OCI-LY7 (cell line): ENCODE results near the gene TRAPPC3L. TPM values are rescaled to one million over a fixed set of nuclear protein-coding genes. Genes with fewer than 3 reads are reported as not detected.

Source experiments
- BruUV-seq: library from RNA; stranded (reverse); fragments of 400-500 nt; replicated peaks from 2 replicates; lab custom pipeline; 2021; lab: Mats Ljungman, UMichigan
- CTCF ChIA-PET: fragments of 300-600 bp; sonication (Branson Sonifier 250); formaldehyde crosslinking; loops from one replicate; lab custom pipeline; 2022; ENCODE audit warnings: antibody characterized with exemption; ENCODE audit not compliant: unreplicated experiment; lab: Charles Lee
- POLR2A ChIA-PET: fragments of 300-600 bp; sonication (Branson Sonifier 250); formaldehyde crosslinking; loops from one replicate; lab custom pipeline; 2022; ENCODE audit warnings: antibody characterized with exemption; lab: Charles Lee
- DNase-seq: peaks from one replicate; pipeline ENCODE4 v3.0.0-alpha.2; 2015; ENCODE audit warnings: low spot score
- H2AFZ ChIP-seq: fragments of 200-600 bp; sonication (generic), shearing (Covaris generic); 2 replicates; pipeline ENCODE4 v1.6.1; 2014; ENCODE audit warnings: mild to moderate bottlenecking, antibody characterized with exemption, low read length, moderate library complexity
- H3K27ac ChIP-seq: fragments of 200-600 bp; sonication (generic); 2 replicates; pipeline ENCODE4 v1.5.1; 2014; ENCODE audit warnings: mixed run types, low read depth, mild to moderate bottlenecking, moderate library complexity, low read length, inconsistent platforms; ENCODE audit not compliant: poor library complexity, severe bottlenecking
- H3K36me3 ChIP-seq: fragments of 200-600 bp; sonication (generic); 2 replicates; pipeline ENCODE4 v1.6.1; 2014; ENCODE audit warnings: mild to moderate bottlenecking, antibody characterized with exemption, low read length, moderate library complexity, mixed read lengths; ENCODE audit not compliant: insufficient read depth
- H3K4me1 ChIP-seq: fragments of 200-600 bp; sonication (generic); 2 replicates; pipeline ENCODE4 v1.5.1; 2014; ENCODE audit warnings: mild to moderate bottlenecking, low read length; ENCODE audit not compliant: insufficient read depth, poor library complexity, severe bottlenecking
- H3K4me2 ChIP-seq: fragments of 200-600 bp; sonication (generic); 2 replicates; pipeline ENCODE4 v1.6.1; 2014; ENCODE audit warnings: mild to moderate bottlenecking, low read length
- H3K4me3 ChIP-seq: fragments of 200-600 bp; sonication (generic); 2 replicates; pipeline ENCODE4 v1.5.1; 2014; ENCODE audit warnings: mild to moderate bottlenecking, low read depth, low read length; ENCODE audit not compliant: poor library complexity, severe bottlenecking
- H3K79me2 ChIP-seq: fragments of 200-600 bp; sonication (generic); 2 replicates; pipeline ENCODE4 v1.6.1; 2016; ENCODE audit warnings: low read depth, mild to moderate bottlenecking, low read length, moderate library complexity, mixed read lengths; ENCODE audit not compliant: insufficient read depth
- H3K9me2 ChIP-seq: fragments of 200-600 bp; sonication (generic); 2 replicates; pipeline ENCODE4 v1.6.1; 2016; ENCODE audit warnings: mild to moderate bottlenecking, low read length, mixed read lengths; ENCODE audit not compliant: insufficient read depth
- H3K9me3 ChIP-seq: fragments of 200-600 bp; sonication (generic); 2 replicates; pipeline ENCODE4 v1.6.1; 2014; ENCODE audit warnings: mild to moderate bottlenecking, mixed run types, low read length, mixed read lengths
- H4K20me1 ChIP-seq: fragments of 200-600 bp; sonication (generic); 2 replicates; pipeline ENCODE4 v1.6.1; 2014; ENCODE audit warnings: mild to moderate bottlenecking, antibody characterized with exemption, low read length, moderate library complexity, mixed read lengths; ENCODE audit not compliant: insufficient read depth
- CTCF ChIP-seq: fragments of 200-600 bp; sonication (generic); conservative IDR thresholded peaks from 2 replicates; pipeline ENCODE4 v1.5.1; 2014; ENCODE audit warnings: mild to moderate bottlenecking, antibody characterized with exemption, low read length, moderate library complexity, mixed read lengths
- EZH2phosphoT487 ChIP-seq: fragments of 200-600 bp; sonication (generic); IDR thresholded peaks from 2 replicates; pipeline ENCODE4 v1.6.1; 2018; ENCODE audit warnings: low read depth, borderline replicate concordance, mild to moderate bottlenecking, mixed run types, antibody characterized with exemption, low read length, moderate library complexity, mixed read lengths
- intact Hi-C: fragments of 100-400 bp; cut with micrococcal nuclease; formaldehyde crosslinking; loops from one replicate; pipeline ENCODE4 v1.10.0; 2022; ENCODE audit not compliant: unreplicated experiment
- total RNA-seq, 2 experiments: library from RNA; depleted of rRNA in 1 of 2; stranded (reverse); fragments of >200 nt in 1 of 2; shearing (Covaris generic) in 1 of 2; gene quantifications; 2 replicates each; pipeline ENCODE4 v1.2.3, GENCODE V29; 2014 to 2022

Gene TRAPPC3L
- total RNA-seq, 2 experiments from 2014 or later = not detected

DNA sequence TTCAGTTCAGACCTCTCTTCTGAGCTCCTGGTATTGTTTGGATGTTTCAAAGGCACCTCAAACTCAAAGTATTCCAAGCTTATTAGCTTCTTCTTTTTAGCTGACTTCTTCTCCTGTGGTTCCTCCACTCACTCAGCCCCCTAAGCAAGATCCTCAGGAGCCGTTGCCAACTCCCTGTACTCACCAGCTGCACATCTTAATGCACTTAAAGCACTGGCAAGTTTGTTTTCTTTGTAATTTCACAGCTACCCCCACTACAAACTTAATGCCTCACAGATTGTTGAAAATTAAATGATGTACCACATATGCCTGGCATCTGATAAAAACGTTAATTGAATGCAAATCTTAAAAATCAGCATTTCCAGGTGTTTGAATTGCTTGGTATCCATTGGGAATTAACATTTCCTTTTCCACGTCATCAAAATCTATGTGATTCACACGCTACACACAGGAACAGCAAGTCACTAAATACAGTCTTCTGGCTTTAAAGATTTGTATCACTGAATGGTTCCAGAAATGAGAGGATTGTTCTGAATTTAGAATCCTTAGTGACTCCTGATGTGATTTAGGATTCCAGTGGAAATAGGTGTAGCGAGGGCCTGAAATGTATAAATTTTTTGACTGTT is 59.8 kb downstream of the TRAPPC3L start:
- H3K27ac ChIP-seq = no peak overlapping the region
- TF ChIP-seq CTCF (no peak), EZH2phosphoT487 (no peak)
- no peaks in the 10 kb centered on the region for H3K4me1 ChIP-seq
- BruUV-seq = no TSS peak
- no peaks in the 10 kb centered on the region for H3K36me3 ChIP-seq
- H4K20me1 ChIP-seq = no peaks in the 10 kb centered on the region
- no peak overlapping the region for H2AFZ ChIP-seq
- DNase-seq = no peak
- CTCF ChIA-PET = no interaction called here
- no peaks in the 10 kb centered on the region for H3K9me3 ChIP-seq
- no peak overlapping the region for H3K4me3 ChIP-seq
- no peaks in the 10 kb centered on the region for H3K9me2 ChIP-seq
- POLR2A ChIA-PET = interaction anchor here (0.6 to 1.0 kb wide), 2 partner anchors 9 to 92 kb away, joined by 4 to 5 read pairs; no protein-coding TSS in a partner anchor
- no peak overlapping the region for H3K4me2 ChIP-seq
- no peaks in the 10 kb centered on the region for H3K79me2 ChIP-seq
- intact Hi-C loops = no loop called here

- Histone ChIP-seq H3K36me3 (no peaks in the 10 kb centered on the region), H2AFZ (no peak overlapping the region), H3K79me2 (no peaks in the 10 kb centered on the region), H3K9me3 (no peaks in the 10 kb centered on the region), H3K4me1 (no peaks in the 10 kb centered on the region), H3K4me2 (no peak overlapping the region), H3K4me3 (no peak overlapping the region), H4K20me1 (no peaks in the 10 kb centered on the region), H3K27ac (no peak overlapping the region), H3K9me2 (no peaks in the 10 kb centered on the region)
- BruUV-seq = no TSS peak
- TF ChIP-seq EZH2phosphoT487 (no peak), CTCF (no peak)
- CTCF ChIA-PET = no interaction called here
- intact Hi-C loops = loop anchor here (5.0 kb wide), 1 partner anchor 91 kb away; no protein-coding TSS in a partner anchor
- DNase-seq = no peak
- POLR2A ChIA-PET = interaction anchor here (1.1 kb wide), 1 partner anchor 13 kb away, joined by 4 read pairs; no protein-coding TSS in a partner anchor
Observed at GRCh38 chr6:116483616-116484015, 61.9 kb downstream of the TRAPPC3L start.

DNA sequence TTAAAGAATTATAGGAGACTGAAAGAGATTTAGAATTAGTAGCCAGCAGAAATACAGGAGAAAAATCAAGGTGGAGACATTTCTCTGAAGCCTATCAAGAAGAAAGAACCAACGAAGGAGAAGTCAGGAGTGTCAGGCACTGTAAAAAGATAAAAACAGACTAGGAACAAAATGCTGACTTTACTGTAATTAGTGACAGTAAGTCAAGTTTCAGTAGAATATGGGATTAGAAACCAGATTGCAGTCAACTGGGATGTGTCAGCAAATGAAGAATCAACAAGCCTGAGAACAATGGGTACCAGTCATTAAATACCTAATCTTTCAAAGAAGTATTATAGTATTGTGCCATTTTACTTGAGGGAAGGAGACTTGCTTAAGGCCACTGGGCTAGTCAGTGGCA is 62.7 kb downstream of the TRAPPC3L start:
- TF ChIP-seq EZH2phosphoT487 (no peak), CTCF (no peak)
- no TSS peak for BruUV-seq
- intact Hi-C loops = loop anchor here (5.0 kb wide), 1 partner anchor 90 kb away; no protein-coding TSS in a partner anchor

More for the DNA sequence above, 62.7 kb downstream of the TRAPPC3L start:
- no peaks in the 10 kb centered on the region for H3K79me2 ChIP-seq
- no peaks in the 10 kb centered on the region for H4K20me1 ChIP-seq
- H2AFZ ChIP-seq = no peak overlapping the region
- H3K4me2 ChIP-seq = no peak overlapping the region
- no peaks in the 10 kb centered on the region for H3K4me1 ChIP-seq
- H3K9me2 ChIP-seq = no peaks in the 10 kb centered on the region
- POLR2A ChIA-PET = no interaction called here
- no peak overlapping the region for H3K4me3 ChIP-seq
- no peak overlapping the region for H3K27ac ChIP-seq
- no peaks in the 10 kb centered on the region for H3K36me3 ChIP-seq
- H3K9me3 ChIP-seq = no peaks in the 10 kb centered on the region
- no peak for DNase-seq
- CTCF ChIA-PET = no interaction called here
